ENCODE results near the gene BCAS1.

GRCh38 chr20:53914091-53914780, 156.2 kb downstream of the BCAS1 start:
- TF ChIP-seq CTCF (IDR thresholded peaks at IDR 0.05; ENCODE audit: borderline replicate concordance, extremely low read depth, low read length, poor library complexity, severe bottlenecking) (no peak), EZH2 (IDR thresholded peaks at IDR 0.05; ENCODE audit: borderline replicate concordance, low read depth, low read length, severe bottlenecking) (no peak)

All from DND-41 (cell line).